Measurements from ENCODE around the gene ALDH1A1. TPM values are rescaled to one million over a fixed set of nuclear protein-coding genes. Genes with fewer than 3 reads are reported as not detected.

The ALDH1A1 gene
- total RNA-seq, 2 donors from 2014 or later = 16.8 to 427 TPM

DNA sequence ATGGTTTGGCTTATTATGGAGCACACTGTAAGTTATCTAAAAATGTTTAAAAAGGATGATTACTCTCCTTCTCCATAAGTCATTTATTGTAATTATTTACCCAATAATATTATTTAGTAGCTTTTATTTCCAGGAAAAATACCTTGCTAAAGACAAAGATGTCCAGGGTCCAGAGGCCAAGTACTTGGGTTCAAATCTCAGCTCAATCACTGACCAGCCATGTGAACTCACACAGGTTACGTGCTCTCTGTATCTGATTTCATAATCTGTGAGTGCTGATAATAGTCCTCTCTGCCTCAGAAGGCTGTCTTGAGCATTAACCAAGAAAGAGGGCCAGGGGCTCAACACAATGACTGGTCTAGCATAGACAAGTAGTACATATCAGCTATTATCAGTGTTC is 27.0 kb downstream of the ALDH1A1 start:
- no peaks in the 10 kb centered on the region for H3K9me3 ChIP-seq
- no peaks in the 10 kb centered on the region for H3K4me1 ChIP-seq (replicated peaks)
- no peak overlapping the region for H3K27ac ChIP-seq
- intact Hi-C loops (cut with DNase I) = no loop called here
- no peak for DNase-seq (ENCODE audit: low spot score)
- no peaks in the 10 kb centered on the region for H3K36me3 ChIP-seq
- WGBS = 91% methylated on average over 1 of the region's 1 CpG
- H3K27me3 ChIP-seq (replicated peaks; ENCODE audit: insufficient read depth) = no peaks in the 10 kb centered on the region
- H3K4me3 ChIP-seq = no peak overlapping the region
- TF ChIP-seq POLR2A (IDR thresholded peaks at IDR 0.05) = no peak
- TF ChIP-seq, protein P1, sequence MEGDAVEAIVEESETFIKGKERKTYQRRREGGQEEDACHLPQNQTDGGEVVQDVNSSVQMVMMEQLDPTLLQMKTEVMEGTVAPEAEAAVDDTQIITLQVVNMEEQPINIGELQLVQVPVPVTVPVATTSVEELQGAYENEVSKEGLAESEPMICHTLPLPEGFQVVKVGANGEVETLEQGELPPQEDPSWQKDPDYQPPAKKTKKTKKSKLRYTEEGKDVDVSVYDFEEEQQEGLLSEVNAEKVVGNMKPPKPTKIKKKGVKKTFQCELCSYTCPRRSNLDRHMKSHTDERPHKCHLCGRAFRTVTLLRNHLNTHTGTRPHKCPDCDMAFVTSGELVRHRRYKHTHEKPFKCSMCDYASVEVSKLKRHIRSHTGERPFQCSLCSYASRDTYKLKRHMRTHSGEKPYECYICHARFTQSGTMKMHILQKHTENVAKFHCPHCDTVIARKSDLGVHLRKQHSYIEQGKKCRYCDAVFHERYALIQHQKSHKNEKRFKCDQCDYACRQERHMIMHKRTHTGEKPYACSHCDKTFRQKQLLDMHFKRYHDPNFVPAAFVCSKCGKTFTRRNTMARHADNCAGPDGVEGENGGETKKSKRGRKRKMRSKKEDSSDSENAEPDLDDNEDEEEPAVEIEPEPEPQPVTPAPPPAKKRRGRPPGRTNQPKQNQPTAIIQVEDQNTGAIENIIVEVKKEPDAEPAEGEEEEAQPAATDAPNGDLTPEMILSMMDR (IDR thresholded peaks at IDR 0.05) = no peak
- TF ChIP-seq POLR2AphosphoS5 (IDR thresholded peaks at IDR 0.05) = no peak

DNA sequence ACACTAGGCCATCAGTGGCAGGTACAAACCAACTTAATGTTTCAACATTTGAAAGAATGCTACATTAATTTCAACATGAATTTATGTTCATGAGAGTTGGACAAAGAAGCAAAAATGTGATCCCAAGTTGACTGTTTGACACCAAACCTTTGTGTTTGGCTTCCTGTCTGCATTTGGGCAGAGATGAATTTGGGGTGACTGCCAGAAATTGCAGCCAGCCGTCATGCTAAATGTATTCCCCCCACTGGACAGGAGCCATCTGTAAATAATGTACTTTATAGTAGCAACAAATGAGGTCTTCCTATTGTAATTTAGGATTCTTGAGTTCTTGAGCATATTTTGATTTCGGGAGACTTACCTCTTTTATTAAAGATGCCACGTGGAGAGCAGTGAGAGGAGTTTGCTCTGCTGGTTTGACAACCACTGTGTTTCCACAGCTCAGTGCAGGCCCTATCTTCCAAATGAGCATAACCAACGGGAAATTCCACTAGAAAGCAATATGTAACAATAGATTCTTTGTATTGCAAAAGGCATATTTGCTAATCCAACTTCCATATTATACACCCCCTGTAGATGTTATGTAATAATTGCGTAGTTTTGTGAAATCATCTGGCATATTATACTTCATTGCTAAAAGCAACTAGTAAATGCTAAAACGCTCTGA is 27.6 kb downstream of the ALDH1A1 start:
- H3K4me1 ChIP-seq (replicated peaks) = no peaks in the 10 kb centered on the region
- intact Hi-C loops (cut with DNase I) = no loop called here
- 36% methylated on average over 6 of the region's 6 CpGs for WGBS
- DNase-seq (ENCODE audit: low spot score) = no peak
- H3K4me3 ChIP-seq = no peak overlapping the region
- H3K27ac ChIP-seq = no peak overlapping the region
- no peak for TF ChIP-seq POLR2AphosphoS5 (IDR thresholded peaks at IDR 0.05)
- no peaks in the 10 kb centered on the region for H3K36me3 ChIP-seq
- no peaks in the 10 kb centered on the region for H3K9me3 ChIP-seq
- H3K27me3 ChIP-seq (replicated peaks; ENCODE audit: insufficient read depth) = no peaks in the 10 kb centered on the region

DNA sequence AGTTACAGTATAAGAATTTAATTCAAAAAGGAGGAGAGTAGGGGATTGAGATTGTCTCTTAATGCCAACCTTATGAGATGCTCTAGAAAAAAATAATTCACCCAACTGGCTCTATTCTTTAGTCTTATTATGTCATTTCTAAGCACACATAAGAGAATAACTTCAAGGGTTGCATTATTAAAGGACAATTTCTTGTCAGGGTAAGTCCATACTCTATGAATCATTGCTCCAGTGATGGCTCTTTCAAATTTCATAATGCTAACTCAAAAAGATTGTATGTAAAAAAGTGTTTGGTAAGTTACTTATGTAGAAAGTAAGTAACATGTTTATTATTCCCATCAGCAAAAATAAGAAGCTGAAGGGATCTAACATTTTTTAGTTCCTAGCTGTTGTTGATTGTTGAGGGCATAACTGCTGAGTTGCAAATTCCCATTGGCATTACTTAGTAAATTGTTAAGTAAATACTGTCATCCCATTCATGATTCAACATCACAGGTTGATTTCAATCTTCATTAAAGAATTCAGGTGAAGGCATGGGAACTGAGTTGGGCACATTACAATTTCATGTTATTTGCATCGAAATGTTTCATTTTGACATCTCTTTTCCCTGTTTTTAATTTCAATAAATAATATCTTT is 28.6 kb downstream of the ALDH1A1 start:
- Histone ChIP-seq H3K36me3 (no peaks in the 10 kb centered on the region), H3K9me3 (no peaks in the 10 kb centered on the region), H3K4me3 (no peak overlapping the region), H3K4me1 (replicated peaks) (no peaks in the 10 kb centered on the region), H3K27me3 (replicated peaks; ENCODE audit: insufficient read depth) (no peaks in the 10 kb centered on the region), H3K27ac (no peak overlapping the region)
- DNase-seq (ENCODE audit: low spot score) = no peak
- WGBS = 98% methylated on average over 1 of the region's 1 CpG
- TF ChIP-seq POLR2AphosphoS5 (IDR thresholded peaks at IDR 0.05) = no peak
- TF ChIP-seq POLR2A (IDR thresholded peaks at IDR 0.05) = no peak
- TF ChIP-seq, protein P1 (IDR thresholded peaks at IDR 0.05) = no peak
- intact Hi-C loops (cut with DNase I) = no loop called here

DNA sequence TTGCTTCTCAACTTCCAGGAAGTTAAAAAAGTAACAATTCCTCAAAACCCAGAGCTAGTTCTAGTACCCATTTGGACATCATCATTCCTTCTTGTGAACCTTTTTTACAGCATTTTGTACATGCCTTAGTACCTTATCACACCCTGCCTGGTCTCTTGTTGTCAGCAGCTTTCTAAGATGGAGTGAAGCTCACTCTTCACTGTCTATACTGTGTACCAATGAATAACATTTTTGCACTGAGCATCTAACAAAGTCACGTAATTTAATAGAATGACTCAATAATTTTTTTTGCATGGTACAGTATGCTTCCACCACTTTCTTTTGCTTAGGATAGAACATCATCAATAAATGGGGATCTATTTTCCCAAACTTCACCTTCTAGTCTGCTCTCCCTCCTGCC is 29.8 kb downstream of the ALDH1A1 start:
- Histone ChIP-seq H3K4me1 (replicated peaks) (no peaks in the 10 kb centered on the region), H3K27me3 (replicated peaks; ENCODE audit: insufficient read depth) (no peaks in the 10 kb centered on the region), H3K4me3 (no peak overlapping the region), H3K9me3 (no peaks in the 10 kb centered on the region), H3K27ac (no peak overlapping the region), H3K36me3 (no peaks in the 10 kb centered on the region)
- WGBS = 94% methylated on average over 1 of the region's 1 CpG
- TF ChIP-seq POLR2A (IDR thresholded peaks at IDR 0.05) (no peak), POLR2AphosphoS5 (IDR thresholded peaks at IDR 0.05) (no peak)
- TF ChIP-seq, protein P1 (IDR thresholded peaks at IDR 0.05) = no peak
- no peak for DNase-seq (ENCODE audit: low spot score)
- intact Hi-C loops (cut with DNase I) = no loop called here

DNA sequence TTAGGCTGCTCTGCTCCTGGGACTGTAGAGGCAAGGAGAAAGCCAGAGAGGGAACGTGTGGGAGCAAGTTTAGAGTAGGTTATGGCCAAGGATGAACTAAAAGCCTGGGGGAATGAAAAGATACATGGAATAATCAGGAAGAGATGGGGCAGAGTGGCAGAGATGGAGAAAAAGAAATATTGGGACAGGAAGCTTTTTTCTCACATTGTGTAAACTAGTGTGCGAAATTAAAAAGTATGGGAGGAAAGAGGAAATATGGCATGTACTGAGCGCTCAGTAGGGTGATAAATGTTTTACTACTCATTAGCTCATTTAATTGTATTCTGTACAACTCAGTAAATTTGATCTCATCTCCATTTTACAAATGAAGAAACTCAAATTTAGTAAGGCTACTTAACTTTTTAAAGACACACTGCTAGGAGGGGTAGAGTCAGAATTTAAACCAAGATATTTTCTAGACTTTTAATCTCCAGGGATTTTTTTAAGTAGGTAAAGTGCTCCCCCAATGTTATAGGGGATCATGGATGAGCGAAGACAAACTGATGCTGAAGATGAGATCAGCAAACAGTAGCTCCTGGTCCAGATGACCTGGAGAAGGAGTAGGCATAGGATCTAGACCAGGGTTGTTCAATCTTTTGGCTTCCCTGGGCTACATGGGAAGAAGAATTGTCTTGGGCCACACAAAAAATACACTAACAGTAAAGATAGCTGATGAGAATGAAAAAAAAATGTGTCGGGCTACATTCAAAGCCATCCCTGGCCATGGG is 30.8 kb downstream of the ALDH1A1 start:
- WGBS = 93% methylated on average over 5 of the region's 5 CpGs
- TF ChIP-seq POLR2A (IDR thresholded peaks at IDR 0.05) = no peak

More for the DNA sequence above, 30.8 kb downstream of the ALDH1A1 start:
- no peak overlapping the region for H3K4me3 ChIP-seq
- H3K27me3 ChIP-seq (replicated peaks; ENCODE audit: insufficient read depth) = no peaks in the 10 kb centered on the region
- H3K4me1 ChIP-seq (replicated peaks) = no peaks in the 10 kb centered on the region
- H3K27ac ChIP-seq = no peak overlapping the region
- intact Hi-C loops (cut with DNase I) = no loop called here
- no peaks in the 10 kb centered on the region for H3K9me3 ChIP-seq
- no peaks in the 10 kb centered on the region for H3K36me3 ChIP-seq
- DNase-seq (ENCODE audit: low spot score) = no peak

Data from prostate gland (tissue), 2 donors.